ENCODE measurements around the gene RIMBP3C. TPM values are rescaled to one million over a fixed set of nuclear protein-coding genes. Genes with fewer than 3 reads are reported as not detected.
"Not testable (repeated sequence)": the region's sequence is repeated elsewhere in the genome, so short reads cannot be mapped to it uniquely, and the experiment has no call there.

RIMBP3C gene
- total RNA-seq, 2 experiments from 2014 or later = 0.25 TPM; not detected in 1

DNA sequence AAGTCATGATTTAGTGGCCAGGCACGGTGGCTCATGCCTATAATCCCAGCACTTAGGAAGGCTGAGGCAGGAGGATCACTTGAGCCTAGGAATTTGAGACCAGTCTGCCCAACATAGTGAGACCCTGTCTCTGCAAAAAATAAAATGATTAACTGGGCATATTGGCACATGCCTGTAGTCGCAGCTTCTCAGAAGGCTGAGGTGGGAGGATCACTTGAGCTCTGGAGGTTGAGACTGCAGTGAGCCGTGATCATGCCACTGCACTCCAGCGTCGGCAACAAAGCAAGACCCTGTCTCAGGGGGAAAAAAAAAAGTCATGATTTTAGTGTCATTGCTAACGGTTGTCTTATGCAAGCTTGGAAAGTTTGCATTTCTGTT, 28.2 kb upstream of the RIMBP3C start:
- CTCF ChIA-PET = no interaction called here
- POLR2A ChIA-PET = no interaction called here

DNA sequence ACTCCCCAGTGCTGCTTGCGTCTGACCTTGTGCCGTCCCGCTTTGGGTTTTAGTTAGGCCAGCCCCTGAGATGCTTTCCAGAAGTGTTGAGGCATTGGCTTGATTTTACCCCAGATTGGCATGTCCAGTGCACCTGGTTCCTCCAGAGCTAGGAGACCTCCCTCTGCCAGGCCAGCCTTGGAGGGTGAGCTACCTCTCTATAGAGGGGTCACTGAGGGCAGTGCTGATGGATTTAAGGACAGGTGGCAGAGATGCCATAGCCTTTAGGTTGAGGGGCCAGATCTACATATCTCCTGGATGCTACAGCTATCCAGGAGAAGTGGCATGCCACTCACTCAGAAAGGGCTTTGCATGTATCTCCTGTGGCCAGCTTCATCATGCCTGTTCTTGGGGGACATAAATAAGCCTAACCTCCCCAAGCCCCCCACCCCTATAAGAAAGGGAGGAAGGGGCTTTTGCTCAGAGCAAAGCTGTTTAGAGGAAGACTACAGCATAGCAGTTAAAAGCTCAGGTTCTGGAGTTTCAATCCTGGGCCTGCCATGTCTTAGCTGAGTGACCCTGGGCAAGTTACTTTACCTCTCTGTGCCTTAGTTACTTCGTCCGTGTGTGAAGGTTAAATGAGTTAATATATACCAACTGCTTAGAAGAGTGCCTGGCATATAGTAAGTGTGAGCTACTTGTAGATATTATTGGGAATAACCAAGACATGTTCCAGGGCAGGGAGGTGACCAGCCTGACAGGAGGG, 22.7 kb upstream of the RIMBP3C start:
- CTCF ChIA-PET = interaction anchor here (0.6 to 2.2 kb wide), 3 partner anchors 14 to 55 kb away, joined by 5 to 8 read pairs (median 6); no protein-coding TSS in a partner anchor
- POLR2A ChIA-PET = no interaction called here

GRCh38 chr22:21573293-21573734, 22.1 kb upstream of the RIMBP3C start:
- POLR2A ChIA-PET = no interaction called here

DNA sequence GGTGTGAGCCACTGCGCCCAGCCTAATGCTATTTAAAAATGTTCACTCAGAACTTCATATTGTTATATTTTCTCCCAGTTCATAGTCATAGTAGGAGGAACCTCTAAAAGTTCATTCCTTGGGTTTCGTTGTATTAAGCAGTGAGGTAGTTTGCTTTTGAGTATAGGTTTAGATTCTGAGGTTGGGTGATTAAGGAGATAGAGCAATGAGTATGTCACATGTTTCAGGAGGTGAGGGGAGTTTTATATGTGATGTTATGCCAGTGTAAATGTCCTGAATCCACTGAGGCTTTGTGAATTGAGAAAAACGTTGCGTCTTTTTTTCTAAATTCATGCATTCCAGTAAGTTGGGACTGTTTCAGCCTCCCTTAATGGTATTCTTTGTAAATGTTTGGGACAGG, 20.4 kb upstream of the RIMBP3C start:
- ChIA-PET POLR2A (interaction anchor here (1.0 kb wide), 1 partner anchor 57 kb away, joined by 6 read pairs; no protein-coding TSS in a partner anchor), CTCF (interaction anchor here (1.2 to 1.8 kb wide), 2 partner anchors 16 to 57 kb away, joined by 3 read pairs; no protein-coding TSS in a partner anchor)

More at GRCh38 chr22:21573293-21573734, 22.1 kb upstream of the RIMBP3C start:
- CTCF ChIA-PET = interaction anchor here (0.7 to 2.2 kb wide), 3 partner anchors 14 to 56 kb away, joined by 3 to 8 read pairs (median 6); no protein-coding TSS in a partner anchor

GRCh38 chr22:21570398-21570797, 19.1 kb upstream of the RIMBP3C start:
- POLR2A ChIA-PET = no interaction called here
- CTCF ChIA-PET = no interaction called here

- ChIA-PET POLR2A (interaction anchor here (1.2 to 1.6 kb wide), 4 partner anchors 18 to 77 kb away, joined by 4 to 10 read pairs (median 6); partner anchors contain the start of genes CCDC116 and YDJC), CTCF (interaction anchor here (1.6 kb wide), 1 partner anchor 59 kb away, joined by 9 read pairs; no protein-coding TSS in a partner anchor)
These were observed 18.4 kb upstream of the RIMBP3C start for GRCh38 chr22:21569459-21570170.

DNA sequence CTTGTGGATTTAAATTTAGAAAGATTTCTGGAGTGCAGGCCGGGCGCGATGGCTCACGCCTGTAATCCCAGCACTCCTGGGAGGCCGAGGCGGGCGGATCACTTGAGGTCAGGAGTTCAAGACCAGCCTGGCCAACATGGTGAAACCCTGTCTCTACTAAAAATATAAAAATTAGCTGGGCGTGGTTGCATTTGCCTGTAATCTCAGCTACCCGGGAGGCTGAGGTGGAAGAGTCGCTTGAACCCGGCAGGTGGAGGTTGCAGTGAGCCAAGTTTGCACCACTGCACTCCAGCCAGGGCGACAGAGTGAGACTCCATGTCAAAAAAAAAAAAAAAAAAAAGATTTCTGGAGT, 17.8 kb upstream of the RIMBP3C start:
- POLR2A ChIA-PET = interaction anchor here (1.2 to 1.6 kb wide), 4 partner anchors 19 to 78 kb away, joined by 4 to 10 read pairs (median 6); partner anchors contain the start of genes CCDC116 and YDJC
- CTCF ChIA-PET = interaction anchor here (0.7 to 1.6 kb wide), 2 partner anchors 60 to 72 kb away, joined by 3 to 9 read pairs; no protein-coding TSS in a partner anchor

- POLR2A ChIA-PET = interaction anchor here (0.6 to 1.6 kb wide), 5 partner anchors 19 to 78 kb away, joined by 4 to 10 read pairs (median 7); partner anchors contain the start of genes CCDC116 and YDJC
- CTCF ChIA-PET = interaction anchor here (0.6 to 1.6 kb wide), 3 partner anchors 39 to 73 kb away, joined by 3 to 9 read pairs (median 4); no protein-coding TSS in a partner anchor
These were observed 17.2 kb upstream of the RIMBP3C start for GRCh38 chr22:21568347-21569075.

DNA sequence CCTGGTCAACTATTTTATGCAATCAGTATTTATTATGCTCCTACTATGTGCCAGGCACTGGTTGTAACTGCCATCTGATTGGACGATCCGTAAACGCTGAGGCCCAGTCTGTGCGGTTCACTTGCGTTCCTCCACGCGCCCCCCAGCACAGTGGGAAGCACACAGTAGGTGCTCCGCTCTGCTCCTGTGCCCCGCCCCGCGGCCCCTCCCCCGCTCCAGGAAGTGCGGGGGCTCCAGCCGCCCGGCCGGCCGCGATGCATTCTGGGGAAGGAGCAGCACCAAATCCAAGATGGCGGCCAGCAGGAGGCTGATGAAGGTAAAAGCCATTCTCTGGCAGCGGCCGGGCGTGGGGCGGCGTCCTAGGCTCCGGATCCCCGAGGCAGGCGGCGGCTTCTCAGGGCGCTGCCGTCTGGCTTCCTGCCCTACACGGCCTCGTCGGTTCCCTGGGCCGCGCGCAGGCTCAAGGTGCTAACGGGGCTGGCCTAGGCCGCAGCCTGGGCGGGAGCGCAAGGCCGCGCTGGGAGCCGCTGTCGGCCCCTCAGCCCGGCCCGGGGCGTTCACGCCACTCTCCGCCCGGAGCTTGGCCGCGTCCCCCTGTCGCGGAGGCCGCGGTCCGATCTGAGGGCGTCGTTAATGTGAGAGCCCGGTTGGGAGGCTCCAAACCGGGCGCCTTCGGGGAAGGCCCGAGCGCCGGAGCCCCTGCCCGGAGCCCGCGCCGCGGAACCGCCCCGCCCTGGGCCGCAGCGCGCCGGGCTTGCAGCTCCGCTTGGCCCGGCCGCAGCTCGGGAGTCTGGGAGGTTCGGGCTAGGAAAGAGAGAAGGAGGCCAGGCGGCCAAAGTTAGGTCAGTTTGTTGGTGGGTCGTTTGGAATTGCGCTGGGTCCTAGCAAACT, 16.4 kb upstream of the RIMBP3C start, which contains the start of gene UBE2L3:
Gene UBE2L3, plus strand, starts transcription at position 259 of the 891 bp plus-strand sequence. Its CDS starts 31 bp downstream, at position 290.
- ChIA-PET CTCF (interaction anchor here (0.6 kb wide), 2 partner anchors 20 to 39 kb away, joined by 3 to 4 read pairs; no protein-coding TSS in a partner anchor), POLR2A (interaction anchor here (0.6 to 1.4 kb wide), 2 partner anchors 35 to 79 kb away, joined by 10 read pairs; no protein-coding TSS in a partner anchor)

GRCh38 chr22:21564411-21564810, 13.2 kb upstream of the RIMBP3C start:
- CTCF ChIA-PET = no interaction called here
- POLR2A ChIA-PET = interaction anchor here (0.7 kb wide), 1 partner anchor 42 kb away, joined by 4 read pairs; no protein-coding TSS in a partner anchor

DNA sequence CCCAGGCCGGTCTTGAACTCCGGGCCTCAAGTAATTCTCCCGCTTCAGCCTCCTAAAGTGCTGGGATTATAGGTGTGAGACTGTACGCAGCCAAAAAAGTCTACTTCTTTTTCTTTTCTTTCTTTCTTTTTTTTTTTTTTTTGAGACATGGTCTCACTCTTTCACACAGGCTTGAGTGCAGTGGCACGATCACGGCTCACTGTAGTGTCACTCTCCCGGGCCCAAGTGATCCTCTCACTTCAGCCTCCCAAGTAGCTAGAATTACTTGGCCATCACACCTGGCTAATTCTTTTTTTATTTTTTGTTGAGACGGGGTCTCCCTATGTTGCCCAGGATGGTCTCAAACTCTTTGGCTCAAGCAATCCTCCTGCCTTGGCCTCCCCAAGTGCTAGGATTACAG, 12.7 kb upstream of the RIMBP3C start:
- ChIA-PET POLR2A (interaction anchor here (0.7 kb wide), 1 partner anchor 42 kb away, joined by 4 read pairs; no protein-coding TSS in a partner anchor), CTCF (interaction anchor here (0.7 kb wide), 1 partner anchor 19 kb away, joined by 4 read pairs; no protein-coding TSS in a partner anchor)

- CTCF ChIA-PET, POLR2A ChIA-PET: not testable (repeated sequence)
These were observed 9.4 kb upstream of the RIMBP3C start for GRCh38 chr22:21560657-21561056.

- POLR2A ChIA-PET, CTCF ChIA-PET: not testable (repeated sequence)
These were observed 8.3 kb upstream of the RIMBP3C start for GRCh38 chr22:21559345-21560125.

GRCh38 chr22:21550678-21551047, 598 bp downstream of the RIMBP3C start:
- POLR2A ChIA-PET, CTCF ChIA-PET: not testable (repeated sequence)

- POLR2A ChIA-PET, CTCF ChIA-PET: not testable (repeated sequence)
These were observed 1.1 kb downstream of the RIMBP3C start for GRCh38 chr22:21550008-21550677.

GRCh38 chr22:21549558-21549957, 1.7 kb downstream of the RIMBP3C start:
- POLR2A ChIA-PET, CTCF ChIA-PET: not testable (repeated sequence)
